DMS79 (cell line): Measurements from ENCODE around the gene TBC1D25.

Experiments
- DNase-seq: peaks from one replicate; lab custom pipeline; 2025; lab: John Stamatoyannopoulos, UW

TBC1D25 gene

DNA sequence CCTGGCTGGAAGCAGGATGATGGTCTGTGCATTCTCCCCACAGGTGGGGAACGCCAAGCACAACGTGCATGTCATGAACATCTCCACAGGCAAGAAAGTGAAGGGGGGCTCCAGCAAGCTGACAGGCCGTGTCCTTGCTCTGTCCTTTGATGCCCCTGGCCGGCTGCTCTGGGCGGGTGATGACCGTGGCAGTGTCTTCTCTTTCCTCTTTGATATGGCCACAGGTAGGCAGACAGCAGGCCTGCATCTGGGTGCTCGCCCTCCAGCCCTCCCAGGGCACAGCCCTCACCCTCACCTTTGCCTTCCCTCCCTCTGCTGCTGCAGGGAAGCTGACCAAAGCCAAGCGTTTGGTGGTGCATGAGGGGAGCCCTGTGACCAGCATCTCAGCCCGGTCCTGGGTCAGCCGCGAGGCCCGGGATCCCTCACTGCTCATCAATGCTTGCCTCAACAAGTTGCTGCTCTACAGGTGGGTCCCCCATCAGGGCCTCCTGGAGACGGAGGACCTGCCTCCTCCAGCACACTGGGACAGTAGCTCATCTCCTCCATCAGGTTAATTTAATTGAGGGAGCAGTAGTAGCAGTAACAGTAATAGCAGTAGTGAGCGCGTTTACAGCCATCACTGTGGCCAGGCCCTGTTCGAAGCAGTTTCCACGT is 62.4 kb downstream of the TBC1D25 start:
- DNase-seq: no peak

DNA sequence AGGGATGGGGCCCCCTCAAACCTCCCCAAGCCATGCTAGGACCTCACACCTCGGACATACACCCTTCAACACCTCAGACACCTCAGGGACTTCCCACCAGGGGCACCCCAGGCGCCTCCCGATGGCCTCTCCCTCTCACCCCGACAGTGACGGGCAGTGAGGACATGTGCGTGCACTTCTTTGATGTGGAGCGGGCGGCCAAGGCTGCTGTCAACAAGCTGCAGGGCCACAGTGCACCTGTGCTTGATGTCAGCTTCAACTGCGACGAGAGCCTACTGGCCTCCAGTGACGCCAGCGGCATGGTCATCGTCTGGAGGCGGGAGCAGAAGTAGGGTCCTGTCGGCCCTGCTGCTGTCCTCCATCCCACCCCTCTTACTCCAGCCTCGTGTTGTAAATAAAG is 65.2 kb downstream of the TBC1D25 start:
- no peak for DNase-seq

DNA sequence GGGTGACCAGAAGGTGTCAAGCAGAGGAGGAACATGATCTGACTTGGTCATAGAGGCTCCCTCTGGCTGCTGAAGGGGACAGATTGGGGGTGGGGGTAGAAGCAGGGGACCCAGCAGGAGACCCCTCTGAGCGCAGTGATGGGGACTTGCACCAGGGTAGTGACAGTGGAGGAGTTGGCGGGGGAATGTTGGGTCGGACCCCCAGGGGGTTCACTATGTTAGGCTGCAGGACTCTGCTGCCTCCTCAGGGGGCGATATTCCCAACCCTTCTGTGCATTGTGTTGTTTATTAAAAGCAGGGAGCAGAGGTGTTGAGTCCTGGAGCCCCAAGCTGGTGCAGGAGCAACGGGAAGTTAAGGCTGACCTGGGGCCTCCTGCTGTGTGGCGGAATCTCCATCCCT is 66.6 kb downstream of the TBC1D25 start:
- no peak for DNase-seq

DNA sequence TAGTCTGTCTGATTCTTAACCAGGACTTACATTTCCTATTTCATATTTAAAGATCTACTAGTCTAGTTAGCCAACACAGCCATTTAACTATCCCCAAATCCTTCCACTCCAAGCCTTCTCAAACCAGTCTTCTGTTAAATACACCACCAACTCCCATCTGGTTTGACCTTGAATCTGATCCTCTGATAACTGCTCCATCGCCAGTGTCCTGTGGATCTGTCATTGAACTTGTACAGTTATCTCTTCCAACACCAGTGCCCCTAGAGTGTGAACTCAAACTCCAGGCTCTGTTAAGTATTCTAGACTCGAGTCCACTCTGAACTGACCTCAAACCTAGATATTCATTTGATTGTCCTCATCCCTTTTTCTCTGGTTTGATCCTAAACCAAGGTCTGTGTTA is 72.2 kb downstream of the TBC1D25 start:
- no peak for DNase-seq
